Measurements from ENCODE around the gene SLC8A1. TPM values are rescaled to one million over a fixed set of nuclear protein-coding genes. Genes with fewer than 3 reads are reported as not detected.

The SLC8A1 gene
- total RNA-seq, 1 donor from 2014 or later, result 34.8 TPM

DNA sequence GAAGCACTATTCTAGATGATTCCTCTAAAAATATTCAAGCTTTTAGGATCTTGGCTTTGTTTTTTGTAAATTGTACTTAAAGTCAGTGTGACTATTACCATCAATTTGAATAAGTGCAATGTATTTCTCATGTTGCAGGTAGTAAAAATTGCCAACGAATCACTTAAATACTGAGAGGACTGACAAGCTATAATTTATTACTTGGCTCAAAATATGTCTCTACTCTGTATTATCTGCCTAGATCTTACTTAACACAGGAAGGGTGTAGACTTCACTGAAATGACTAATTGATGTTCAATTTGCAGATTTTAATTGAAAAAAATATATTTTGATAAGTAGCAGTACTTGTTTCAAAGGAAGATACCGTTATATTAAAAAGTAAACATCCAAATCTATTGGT is 202.3 kb downstream of the SLC8A1 start:
- no peak overlapping the region for H3K27ac Mint-ChIP-seq (ENCODE audit: unreplicated experiment)
- H3K9me3 ChIP-seq (ENCODE audit: insufficient read depth, low read depth, low read length), result no peaks in the 10 kb centered on the region
- H3K36me3 Mint-ChIP-seq (ENCODE audit: low read depth, unreplicated experiment), result no peaks in the 10 kb centered on the region
- H3K4me3 Mint-ChIP-seq (ENCODE audit: unreplicated experiment), result no peak overlapping the region
- H3K27me3 Mint-ChIP-seq (ENCODE audit: low read depth, unreplicated experiment), result no peaks in the 10 kb centered on the region
- no peaks in the 10 kb centered on the region for H3K36me3 ChIP-seq (ENCODE audit: insufficient read depth, low read length)
- peaks cover 12% of the 10 kb centered on the region for H3K4me1 Mint-ChIP-seq (ENCODE audit: low read depth, unreplicated experiment)
- H3K79me2 ChIP-seq (ENCODE audit: insufficient read depth, low read length), result no peaks in the 10 kb centered on the region
- no peak overlapping the region for H3K4me2 ChIP-seq (ENCODE audit: low read length)
- H3K27me3 ChIP-seq (ENCODE audit: insufficient read depth, low read length), result no peaks in the 10 kb centered on the region
- no peaks in the 10 kb centered on the region for H3K9me3 Mint-ChIP-seq (ENCODE audit: unreplicated experiment)
- no peak overlapping the region for H3K27ac ChIP-seq (ENCODE audit: low read depth, low read length)
- FAIRE-seq (no peak), DNase-seq (ENCODE audit: low read depth) (no peak)
- no peaks in the 10 kb centered on the region for H4K20me1 ChIP-seq (ENCODE audit: insufficient read depth, low read length)
- peaks cover 3% of the 10 kb centered on the region for H3K4me1 ChIP-seq (ENCODE audit: insufficient read depth, low read length)
- no peak overlapping the region for H2AFZ ChIP-seq (ENCODE audit: low read depth, low read length)
- no peak overlapping the region for H3K4me3 ChIP-seq (ENCODE audit: insufficient read depth, low read depth, low read length)
- no peak overlapping the region for H3K9ac ChIP-seq (ENCODE audit: low read length)
- TF ChIP-seq, protein P1, sequence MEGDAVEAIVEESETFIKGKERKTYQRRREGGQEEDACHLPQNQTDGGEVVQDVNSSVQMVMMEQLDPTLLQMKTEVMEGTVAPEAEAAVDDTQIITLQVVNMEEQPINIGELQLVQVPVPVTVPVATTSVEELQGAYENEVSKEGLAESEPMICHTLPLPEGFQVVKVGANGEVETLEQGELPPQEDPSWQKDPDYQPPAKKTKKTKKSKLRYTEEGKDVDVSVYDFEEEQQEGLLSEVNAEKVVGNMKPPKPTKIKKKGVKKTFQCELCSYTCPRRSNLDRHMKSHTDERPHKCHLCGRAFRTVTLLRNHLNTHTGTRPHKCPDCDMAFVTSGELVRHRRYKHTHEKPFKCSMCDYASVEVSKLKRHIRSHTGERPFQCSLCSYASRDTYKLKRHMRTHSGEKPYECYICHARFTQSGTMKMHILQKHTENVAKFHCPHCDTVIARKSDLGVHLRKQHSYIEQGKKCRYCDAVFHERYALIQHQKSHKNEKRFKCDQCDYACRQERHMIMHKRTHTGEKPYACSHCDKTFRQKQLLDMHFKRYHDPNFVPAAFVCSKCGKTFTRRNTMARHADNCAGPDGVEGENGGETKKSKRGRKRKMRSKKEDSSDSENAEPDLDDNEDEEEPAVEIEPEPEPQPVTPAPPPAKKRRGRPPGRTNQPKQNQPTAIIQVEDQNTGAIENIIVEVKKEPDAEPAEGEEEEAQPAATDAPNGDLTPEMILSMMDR (IDR thresholded peaks at IDR 0.05; ENCODE audit: insufficient read depth, low read depth, low read length), result no peak
- no peak for TF ChIP-seq EZH2 (IDR thresholded peaks at IDR 0.05; ENCODE audit: insufficient read depth, low read length)

DNA sequence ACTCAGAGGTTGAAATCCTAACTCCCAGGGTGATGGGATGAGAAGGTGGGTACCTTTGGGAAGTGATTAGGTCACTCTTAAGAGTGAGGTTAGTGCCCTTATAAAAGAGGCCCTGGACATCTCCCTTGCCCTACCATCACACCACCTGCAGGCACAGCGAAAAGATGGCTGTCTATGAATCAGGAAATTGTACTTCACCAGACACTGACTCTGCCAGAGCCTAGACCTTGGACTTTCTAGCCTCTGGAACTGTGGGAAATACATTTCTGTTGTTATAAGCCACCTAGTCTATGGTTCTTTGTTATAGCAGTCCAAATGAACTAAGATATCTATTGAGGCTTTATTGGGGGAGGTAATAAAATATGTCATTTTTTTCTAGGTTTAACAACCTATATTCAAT is 203.6 kb downstream of the SLC8A1 start:
- no peak for FAIRE-seq

GRCh38 chr2:40244675-40245074 is 207.2 kb downstream of the SLC8A1 start:
- Histone ChIP-seq H3K36me3 (ENCODE audit: insufficient read depth, low read length) (no peaks in the 10 kb centered on the region), H4K20me1 (ENCODE audit: insufficient read depth, low read length) (no peaks in the 10 kb centered on the region), H3K9ac (ENCODE audit: low read length) (peak overlapping the region; percentile 70), H3K4me3 (ENCODE audit: insufficient read depth, low read depth, low read length) (no peak overlapping the region), H3K27me3 (ENCODE audit: insufficient read depth, low read length) (no peaks in the 10 kb centered on the region), H3K9me3 (ENCODE audit: insufficient read depth, low read depth, low read length) (no peaks in the 10 kb centered on the region), H2AFZ (ENCODE audit: low read depth, low read length) (no peak overlapping the region), H3K4me2 (ENCODE audit: low read length) (peak overlapping the region; percentile 73), H3K4me1 (ENCODE audit: insufficient read depth, low read length) (peaks cover 31% of the 10 kb centered on the region), H3K27ac (ENCODE audit: low read depth, low read length) (peak overlapping the region; percentile 82), H3K79me2 (ENCODE audit: insufficient read depth, low read length) (no peaks in the 10 kb centered on the region)
- DNase-seq (ENCODE audit: low read depth), result peak; percentile 74
- H3K36me3 Mint-ChIP-seq (ENCODE audit: low read depth, unreplicated experiment), result no peaks in the 10 kb centered on the region
- H3K9me3 Mint-ChIP-seq (ENCODE audit: unreplicated experiment), result no peaks in the 10 kb centered on the region
- peaks cover 34% of the 10 kb centered on the region for H3K4me1 Mint-ChIP-seq (ENCODE audit: low read depth, unreplicated experiment)
- no peaks in the 10 kb centered on the region for H3K27me3 Mint-ChIP-seq (ENCODE audit: low read depth, unreplicated experiment)
- FAIRE-seq, result peak; percentile 82
- H3K27ac Mint-ChIP-seq (ENCODE audit: unreplicated experiment), result peak overlapping the region; percentile 88
- TF ChIP-seq, protein P1 (IDR thresholded peaks at IDR 0.05; ENCODE audit: insufficient read depth, low read depth, low read length), result peak; percentile 52
- no peak for TF ChIP-seq EZH2 (IDR thresholded peaks at IDR 0.05; ENCODE audit: insufficient read depth, low read length)
- H3K4me3 Mint-ChIP-seq (ENCODE audit: unreplicated experiment), result no peak overlapping the region

More for the DNA sequence above, 203.6 kb downstream of the SLC8A1 start:
- H3K9me3 Mint-ChIP-seq (ENCODE audit: unreplicated experiment), result no peaks in the 10 kb centered on the region
- H3K27me3 Mint-ChIP-seq (ENCODE audit: low read depth, unreplicated experiment), result no peaks in the 10 kb centered on the region
- peaks cover 25% of the 10 kb centered on the region for H3K4me1 Mint-ChIP-seq (ENCODE audit: low read depth, unreplicated experiment)
- TF ChIP-seq, protein P1 (IDR thresholded peaks at IDR 0.05; ENCODE audit: insufficient read depth, low read depth, low read length), result no peak
- TF ChIP-seq EZH2 (IDR thresholded peaks at IDR 0.05; ENCODE audit: insufficient read depth, low read length), result no peak
- Histone ChIP-seq H3K4me2 (ENCODE audit: low read length) (no peak overlapping the region), H3K4me1 (ENCODE audit: insufficient read depth, low read length) (peaks cover 16% of the 10 kb centered on the region), H3K4me3 (ENCODE audit: insufficient read depth, low read depth, low read length) (no peak overlapping the region), H2AFZ (ENCODE audit: low read depth, low read length) (no peak overlapping the region), H3K79me2 (ENCODE audit: insufficient read depth, low read length) (no peaks in the 10 kb centered on the region), H3K36me3 (ENCODE audit: insufficient read depth, low read length) (no peaks in the 10 kb centered on the region), H3K9ac (ENCODE audit: low read length) (no peak overlapping the region), H3K9me3 (ENCODE audit: insufficient read depth, low read depth, low read length) (no peaks in the 10 kb centered on the region), H3K27ac (ENCODE audit: low read depth, low read length) (no peak overlapping the region), H4K20me1 (ENCODE audit: insufficient read depth, low read length) (no peaks in the 10 kb centered on the region), H3K27me3 (ENCODE audit: insufficient read depth, low read length) (no peaks in the 10 kb centered on the region)
- no peak overlapping the region for H3K4me3 Mint-ChIP-seq (ENCODE audit: unreplicated experiment)
- no peak overlapping the region for H3K27ac Mint-ChIP-seq (ENCODE audit: unreplicated experiment)
- no peaks in the 10 kb centered on the region for H3K36me3 Mint-ChIP-seq (ENCODE audit: low read depth, unreplicated experiment)
- DNase-seq (ENCODE audit: low read depth), result no peak

Data from astrocyte (in vitro differentiated cells and primary cell).